Measurements from ENCODE around the gene SAAL1. TPM values are rescaled to one million over a fixed set of nuclear protein-coding genes. Genes with fewer than 3 reads are reported as not detected.

SAAL1 gene
- 22.0 TPM for polyA plus RNA-seq (2012; ENCODE audit: insufficient read depth, insufficient read length, low read depth)

GRCh38 chr11:18105802-18106574 lies at the start of gene SAAL1:
TSS of gene SAAL1 (minus strand) at chr11:18106082. CDS start at chr11:18106041, 41 bp downstream.
- TF ChIP-seq CTCF (IDR thresholded peaks at IDR 0.05; ENCODE audit: low read depth, low read length): peak; percentile 62
- Histone ChIP-seq H3K9me3 (no peaks in the 10 kb centered on the region), H3K36me3 (peaks cover 11% of the 10 kb centered on the region), H3K27me3 (no peaks in the 10 kb centered on the region), H3K4me3 (ENCODE audit: low read depth, low read length) (peak within 1 kb of the TSS; percentile 85), H3K4me1 (no peaks in the 10 kb centered on the region)
- peak; percentile 88 for DNase-seq

GRCh38 chr11:18151581-18151980 lies 45.7 kb upstream of the SAAL1 start:
- Histone ChIP-seq H3K36me3 (no peaks in the 10 kb centered on the region), H3K9me3 (no peaks in the 10 kb centered on the region), H3K27me3 (no peaks in the 10 kb centered on the region), H3K4me1 (no peaks in the 10 kb centered on the region), H3K4me3 (ENCODE audit: low read depth, low read length) (no peak overlapping the region)
- no peak for TF ChIP-seq CTCF (IDR thresholded peaks at IDR 0.05; ENCODE audit: low read depth, low read length)
- no peak for DNase-seq

DNA sequence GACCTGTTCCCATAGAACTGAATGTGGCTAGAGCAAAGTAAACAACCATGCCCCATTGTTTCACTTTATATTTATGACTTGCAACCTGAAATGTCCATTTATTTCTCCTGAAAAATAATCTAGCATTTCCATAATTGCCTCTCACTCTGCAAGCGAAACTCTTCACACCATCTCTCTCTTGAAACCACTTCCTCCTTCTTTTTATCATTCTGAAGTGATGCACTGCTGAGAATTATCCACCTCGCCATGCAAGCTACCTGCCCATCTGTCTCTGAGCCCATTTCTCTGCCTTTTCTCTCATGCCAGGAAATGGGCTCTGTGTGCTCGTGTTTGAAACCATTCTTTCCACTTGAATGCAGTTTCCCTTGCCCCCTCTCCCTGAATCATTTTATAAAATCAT lies 40.0 kb upstream of the SAAL1 start:
- H3K4me1 ChIP-seq: no peaks in the 10 kb centered on the region

GRCh38 chr11:18145025-18145424 lies 39.1 kb upstream of the SAAL1 start:
- no peaks in the 10 kb centered on the region for H3K9me3 ChIP-seq
- no peaks in the 10 kb centered on the region for H3K36me3 ChIP-seq
- DNase-seq: no peak
- no peaks in the 10 kb centered on the region for H3K27me3 ChIP-seq
- no peak overlapping the region for H3K4me3 ChIP-seq (ENCODE audit: low read depth, low read length)
- TF ChIP-seq CTCF (IDR thresholded peaks at IDR 0.05; ENCODE audit: low read depth, low read length): no peak
- no peaks in the 10 kb centered on the region for H3K4me1 ChIP-seq

More for the DNA sequence above, 40.0 kb upstream of the SAAL1 start:
- H3K9me3 ChIP-seq: no peaks in the 10 kb centered on the region
- H3K36me3 ChIP-seq: no peaks in the 10 kb centered on the region
- H3K27me3 ChIP-seq: no peaks in the 10 kb centered on the region
- DNase-seq: no peak
- H3K4me3 ChIP-seq (ENCODE audit: low read depth, low read length): no peak overlapping the region
- TF ChIP-seq CTCF (IDR thresholded peaks at IDR 0.05; ENCODE audit: low read depth, low read length): no peak

GRCh38 chr11:18144243-18144642 lies 38.4 kb upstream of the SAAL1 start:
- no peak for TF ChIP-seq CTCF (IDR thresholded peaks at IDR 0.05; ENCODE audit: low read depth, low read length)

DNA sequence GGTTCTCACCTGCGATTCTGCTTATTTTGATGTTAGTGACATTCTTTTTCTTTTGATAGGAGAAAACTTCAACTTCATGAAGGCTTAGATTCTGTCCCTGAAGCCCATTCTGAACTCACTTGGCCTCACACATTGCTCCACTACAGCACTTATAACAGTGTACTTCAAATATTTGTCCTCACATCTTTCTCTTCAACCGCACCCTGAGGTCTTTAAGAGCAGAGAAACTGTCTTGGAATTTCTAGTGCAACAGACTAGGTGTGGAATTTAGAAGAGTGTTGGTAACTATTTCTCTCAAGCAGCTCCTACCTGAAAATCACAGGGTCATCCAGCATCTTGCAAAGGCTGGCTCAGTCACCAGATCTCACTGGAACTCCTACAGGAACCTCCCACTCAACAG lies 34.3 kb upstream of the SAAL1 start:
- Histone ChIP-seq H3K36me3 (no peaks in the 10 kb centered on the region), H3K27me3 (no peaks in the 10 kb centered on the region), H3K9me3 (no peaks in the 10 kb centered on the region), H3K4me1 (no peaks in the 10 kb centered on the region), H3K4me3 (ENCODE audit: low read depth, low read length) (no peak overlapping the region)
- no peak for TF ChIP-seq CTCF (IDR thresholded peaks at IDR 0.05; ENCODE audit: low read depth, low read length)
- no peak for DNase-seq

More at GRCh38 chr11:18144243-18144642, 38.4 kb upstream of the SAAL1 start:
- H3K27me3 ChIP-seq: no peaks in the 10 kb centered on the region
- H3K36me3 ChIP-seq: no peaks in the 10 kb centered on the region
- no peak for DNase-seq
- H3K4me1 ChIP-seq: no peaks in the 10 kb centered on the region
- no peak overlapping the region for H3K4me3 ChIP-seq (ENCODE audit: low read depth, low read length)
- no peaks in the 10 kb centered on the region for H3K9me3 ChIP-seq
